IPS-18c (cell line): ENCODE data around the gene RET.

Experiments used
- H3K4me3 ChIP-seq: 2 replicates; pipeline ENCODE4 v1.7.0; 2013; ENCODE audit warnings: low read depth, mild to moderate bottlenecking, low read length, moderate library complexity; ENCODE audit not compliant: insufficient read depth
- H3K9me3 ChIP-seq: one replicate; pipeline ENCODE4 v1.6.1; 2013; ENCODE audit warnings: mild to moderate bottlenecking, low read length, moderate library complexity; ENCODE audit not compliant: control insufficient read depth, insufficient read depth

Gene RET

DNA sequence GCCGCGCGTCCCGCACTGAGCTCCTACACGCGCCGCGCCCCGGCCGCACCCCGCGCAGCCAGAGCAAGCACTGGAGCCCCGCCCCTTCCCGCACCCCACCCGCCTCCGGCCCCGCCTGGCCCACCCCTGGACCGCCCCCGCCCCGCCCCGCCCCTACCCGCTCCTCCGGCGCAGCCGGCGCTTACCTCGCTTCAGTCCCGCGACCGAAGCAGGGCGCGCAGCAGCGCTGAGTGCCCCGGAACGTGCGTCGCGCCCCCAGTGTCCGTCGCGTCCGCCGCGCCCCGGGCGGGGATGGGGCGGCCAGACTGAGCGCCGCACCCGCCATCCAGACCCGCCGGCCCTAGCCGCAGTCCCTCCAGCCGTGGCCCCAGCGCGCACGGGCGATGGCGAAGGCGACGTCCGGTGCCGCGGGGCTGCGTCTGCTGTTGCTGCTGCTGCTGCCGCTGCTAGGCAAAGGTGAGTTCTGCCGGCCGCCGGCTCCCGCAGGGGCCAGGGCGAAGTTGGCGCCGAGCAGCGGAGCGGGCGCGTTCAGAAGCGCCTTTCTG lies at the start of gene RET:
RET (plus strand) TSS at position 194 of the 545 bp plus-strand sequence; CDS start at position 384, 190 bp downstream.
- Histone ChIP-seq H3K4me3 (peak within 1 kb of the TSS; percentile 65), H3K9me3 (peaks cover 5% of the 10 kb centered on the region)

DNA sequence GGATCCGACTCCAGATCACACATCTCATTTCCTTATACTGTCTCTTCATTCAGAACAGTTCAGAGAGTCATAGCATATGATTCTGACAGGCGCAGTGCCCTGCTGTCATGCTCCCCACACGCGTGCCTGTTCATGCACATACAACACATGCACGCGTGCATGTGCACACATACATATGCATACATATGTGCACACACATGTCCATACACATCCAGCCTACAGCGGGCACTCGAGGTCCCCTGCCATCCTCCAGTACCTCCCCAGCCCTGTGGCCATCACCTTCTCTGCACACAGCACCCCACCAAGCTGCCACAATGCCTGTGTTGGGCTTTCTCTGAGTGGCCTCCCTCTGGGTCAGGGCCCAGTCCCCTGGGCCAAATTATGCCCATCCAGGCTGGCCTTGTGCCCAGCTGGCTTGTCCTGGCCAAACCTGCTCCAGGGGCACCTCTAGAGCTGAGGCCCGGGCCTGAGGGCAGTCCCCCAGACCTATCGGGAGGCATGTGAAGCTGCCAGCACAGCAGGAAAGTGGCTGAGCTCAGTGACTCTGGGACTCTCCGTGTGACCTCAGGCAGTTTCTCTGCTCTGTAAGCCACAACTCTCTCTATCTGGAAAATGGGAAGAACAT lies 49.4 kb upstream of the RET start:
- Histone ChIP-seq H3K4me3 (no peak overlapping the region), H3K9me3 (peaks cover 4% of the 10 kb centered on the region)

DNA sequence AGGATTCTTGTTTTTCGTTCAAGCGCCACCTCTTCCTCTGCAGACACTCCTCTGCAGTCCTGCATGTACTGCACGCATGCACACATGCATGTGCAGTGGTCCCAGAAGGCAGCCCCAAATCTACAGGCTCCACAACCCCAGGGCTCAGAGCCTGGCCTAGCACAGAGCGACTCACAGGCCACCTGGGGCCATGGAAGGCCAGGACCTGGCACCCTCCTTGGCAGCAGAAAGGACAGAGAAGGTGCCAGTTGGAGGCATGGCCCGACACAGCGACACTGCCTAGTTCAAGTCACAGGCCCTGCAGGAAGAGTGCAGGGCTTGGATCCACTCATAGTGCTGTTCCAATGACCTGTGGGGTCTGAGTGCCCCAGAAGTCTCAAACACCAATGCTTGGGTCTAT lies 48.7 kb upstream of the RET start:
- Histone ChIP-seq H3K4me3 (no peak overlapping the region), H3K9me3 (peaks cover 4% of the 10 kb centered on the region)

DNA sequence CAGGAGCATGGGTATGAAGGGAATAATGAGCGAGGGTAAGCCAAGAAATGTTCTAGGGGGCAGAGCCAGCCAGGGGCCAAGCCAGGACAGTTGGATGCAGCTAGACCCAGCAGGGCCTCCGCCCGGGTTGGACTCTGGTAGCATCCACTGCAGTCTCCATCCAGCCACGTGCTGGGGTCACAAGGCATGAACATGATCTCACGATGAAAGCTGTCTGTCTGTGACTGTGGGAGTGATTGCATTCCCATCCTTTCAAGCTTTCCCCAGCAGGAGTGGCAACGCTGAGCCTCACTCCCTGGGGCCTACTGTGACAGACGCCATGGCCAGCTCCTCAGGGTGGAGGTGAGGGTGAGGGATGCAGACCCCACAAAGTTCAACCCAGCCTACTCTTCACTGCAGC lies 47.8 kb upstream of the RET start:
- Histone ChIP-seq H3K9me3 (peaks cover 4% of the 10 kb centered on the region), H3K4me3 (no peak overlapping the region)

DNA sequence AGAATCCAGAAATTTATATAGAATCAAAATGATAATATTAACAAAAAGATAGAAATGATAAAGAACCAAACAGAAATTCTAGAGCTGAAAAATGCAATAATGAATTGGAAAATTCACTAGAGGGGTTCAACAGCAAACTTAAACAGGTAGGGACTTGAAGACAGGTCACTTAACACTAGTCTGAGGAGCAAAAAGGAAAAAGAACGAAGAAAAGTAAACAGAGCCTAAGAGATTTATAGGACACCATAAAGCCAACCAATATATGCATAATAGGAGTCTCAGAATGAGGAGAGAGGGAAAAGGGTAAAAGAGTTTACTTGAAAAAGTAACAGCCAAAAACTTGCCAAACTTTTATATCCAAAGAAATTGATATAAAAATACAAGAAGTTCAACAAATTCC lies 44.3 kb upstream of the RET start:
- peaks cover 4% of the 10 kb centered on the region for H3K9me3 ChIP-seq
- no peak overlapping the region for H3K4me3 ChIP-seq

DNA sequence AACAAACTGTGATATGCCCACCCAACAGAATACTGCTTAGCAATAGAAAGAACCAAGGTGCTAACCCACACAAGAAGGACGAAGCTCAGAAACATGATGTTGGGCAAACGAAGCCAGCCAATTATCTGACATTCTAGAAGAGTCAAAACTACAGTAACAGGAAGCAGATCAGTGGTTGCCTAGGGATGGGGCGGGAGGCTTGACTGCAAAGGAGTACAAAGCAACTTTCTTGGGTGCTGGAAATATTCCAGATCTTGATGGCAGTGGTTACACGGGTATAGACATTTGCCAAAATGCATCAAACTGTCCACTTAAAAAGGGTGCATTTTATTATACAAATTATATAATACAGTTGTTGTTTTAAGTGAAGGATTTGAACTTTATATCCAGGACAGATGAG lies 41.1 kb upstream of the RET start:
- Histone ChIP-seq H3K9me3 (peaks cover 4% of the 10 kb centered on the region), H3K4me3 (no peak overlapping the region)

DNA sequence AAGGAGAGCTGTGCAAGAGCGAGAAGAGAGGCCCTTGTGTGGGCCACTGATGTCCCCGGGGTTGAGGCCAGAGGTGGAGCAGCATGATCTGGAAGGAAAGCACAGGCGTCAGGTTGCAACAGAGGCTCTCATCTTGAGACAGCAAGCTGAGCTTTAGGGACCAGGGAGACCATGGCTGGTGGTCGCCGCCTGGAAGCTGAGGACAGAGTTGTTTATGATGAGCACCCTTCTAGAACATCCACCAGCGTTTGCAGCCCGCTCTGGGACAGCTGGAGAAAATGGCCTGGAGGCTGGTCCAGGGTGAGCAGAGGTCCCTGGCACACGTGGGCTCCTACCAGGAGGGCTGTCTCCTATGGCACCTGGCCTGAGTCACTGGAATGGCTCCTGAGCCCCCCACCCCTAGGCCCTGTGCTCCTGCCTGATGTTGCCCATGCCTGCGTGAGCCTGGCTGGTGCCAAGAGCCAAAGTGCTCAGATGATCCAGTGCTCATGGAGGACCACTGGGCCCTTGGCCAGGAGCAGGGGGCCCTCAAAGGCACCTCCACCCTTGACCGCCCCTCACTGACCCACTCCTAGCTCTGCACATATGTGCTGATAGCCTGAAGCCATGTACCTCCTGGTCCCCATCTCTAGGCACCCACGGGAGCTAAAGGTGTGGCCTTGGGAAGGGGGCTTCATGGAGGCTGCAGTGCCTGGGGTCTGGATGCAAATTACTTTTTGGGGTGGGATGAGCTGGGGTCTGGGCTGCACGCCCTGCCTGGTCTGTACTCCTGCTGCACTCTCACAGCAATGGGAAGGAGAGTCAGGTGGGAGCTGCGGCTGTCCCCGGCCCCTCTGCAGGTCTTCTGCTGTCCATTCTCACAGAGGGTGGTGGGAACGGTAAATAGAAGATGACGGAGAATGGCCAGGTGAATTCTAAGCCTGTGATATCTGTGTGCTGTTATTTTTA lies 40.1 kb upstream of the RET start:
- H3K4me3 ChIP-seq, result no peak overlapping the region
- H3K9me3 ChIP-seq, result peaks cover 4% of the 10 kb centered on the region

DNA sequence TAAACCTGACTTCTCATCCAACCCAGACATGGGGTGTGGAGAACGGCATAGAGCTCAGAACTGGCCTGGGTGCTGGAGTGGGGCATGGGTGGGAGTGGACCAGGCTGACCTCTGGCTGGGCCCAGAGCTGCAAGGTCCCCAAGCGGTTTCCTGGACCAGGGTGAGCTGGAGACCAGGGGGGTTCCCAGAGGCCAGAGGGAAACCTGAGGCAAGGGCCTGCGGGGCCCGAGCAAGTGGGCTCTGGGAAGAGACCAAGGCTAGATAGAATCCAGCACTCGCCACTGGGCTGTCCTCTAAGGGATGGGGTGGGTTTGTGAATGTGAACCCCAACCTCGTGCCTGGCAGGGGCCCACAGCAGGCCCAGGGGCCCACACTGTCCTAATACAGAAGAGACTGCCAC lies 39.4 kb upstream of the RET start:
- no peaks in the 10 kb centered on the region for H3K9me3 ChIP-seq
- no peak overlapping the region for H3K4me3 ChIP-seq

DNA sequence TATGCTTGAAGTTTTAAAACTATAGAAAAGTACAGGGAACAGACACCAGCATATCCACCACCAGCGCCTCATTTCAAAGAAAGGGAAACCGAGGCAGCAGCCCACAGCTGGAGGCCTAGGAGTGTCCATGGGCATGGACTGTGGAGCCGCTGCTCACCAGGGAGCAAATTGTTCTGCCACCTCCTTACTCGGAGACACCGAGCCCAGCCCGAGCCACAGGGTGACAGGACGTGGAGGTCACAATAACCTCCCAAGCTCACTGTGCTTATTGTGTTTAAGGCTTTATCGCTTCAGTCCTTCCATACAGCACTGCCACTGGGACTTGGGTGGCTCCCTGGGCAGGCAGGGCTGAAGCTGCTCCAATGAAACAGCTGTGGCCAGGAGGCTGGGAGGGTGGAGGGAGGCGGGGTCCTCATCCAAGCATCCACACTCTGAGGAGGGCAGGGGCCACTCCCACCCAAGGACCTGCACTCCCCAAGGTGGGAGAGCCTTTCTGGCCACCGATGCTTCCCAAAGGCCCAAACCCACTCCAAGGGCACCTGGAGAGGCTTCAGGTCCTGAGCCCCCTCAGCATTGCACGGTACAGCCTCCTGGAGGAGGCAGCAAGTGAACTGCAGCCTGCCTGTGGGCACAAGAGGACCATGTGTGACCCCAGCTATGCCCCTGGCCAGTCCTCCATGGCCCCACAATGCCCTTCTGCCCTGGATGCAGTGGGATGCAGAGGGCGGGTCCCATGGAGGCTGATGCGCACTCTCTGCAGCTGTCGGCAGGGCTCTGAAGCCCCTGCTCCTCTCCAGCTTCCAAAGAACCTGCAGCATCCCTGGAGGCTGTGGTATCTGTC lies 38.7 kb upstream of the RET start:
- Histone ChIP-seq H3K9me3 (no peaks in the 10 kb centered on the region), H3K4me3 (no peak overlapping the region)

DNA sequence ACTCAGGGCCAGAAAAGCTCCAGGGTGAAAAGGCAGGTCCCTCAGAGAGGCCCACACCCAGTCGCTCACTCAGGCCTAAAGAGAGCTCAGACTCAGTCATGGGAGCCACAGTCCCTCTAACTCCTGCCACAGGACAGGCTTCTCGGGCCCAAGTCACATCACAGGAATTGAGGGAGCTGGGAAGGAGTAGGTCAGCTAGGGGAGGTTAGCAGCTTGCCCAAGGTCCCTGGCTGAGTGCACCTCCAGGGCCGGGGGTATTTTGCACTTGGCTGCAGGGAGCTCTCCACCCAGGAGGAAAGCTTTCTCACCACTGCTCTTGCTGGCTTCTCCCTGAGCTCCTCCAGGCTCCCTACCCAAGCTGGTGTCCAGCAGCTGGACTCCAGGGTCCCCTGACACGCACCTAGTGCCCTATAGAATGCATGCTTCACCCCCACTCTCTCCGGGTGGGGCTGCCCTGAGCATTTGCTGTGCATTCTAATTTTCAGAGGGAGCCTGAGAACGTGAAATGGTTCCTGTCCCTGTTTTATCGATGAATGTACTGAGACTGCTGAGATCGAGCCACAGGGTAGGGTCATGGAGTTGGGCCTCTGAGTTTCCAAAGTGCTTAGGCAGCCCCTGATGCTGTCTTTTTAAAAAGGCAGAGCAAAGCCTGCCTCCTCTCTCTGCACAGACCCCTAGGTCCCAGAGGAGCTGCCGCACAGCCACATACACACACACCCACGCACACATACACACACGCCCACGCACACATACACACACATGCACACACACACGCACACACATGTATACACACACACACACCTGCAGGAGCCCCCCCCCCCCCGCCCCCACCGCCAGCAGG lies 37.9 kb upstream of the RET start:
- no peak overlapping the region for H3K4me3 ChIP-seq
- no peaks in the 10 kb centered on the region for H3K9me3 ChIP-seq

DNA sequence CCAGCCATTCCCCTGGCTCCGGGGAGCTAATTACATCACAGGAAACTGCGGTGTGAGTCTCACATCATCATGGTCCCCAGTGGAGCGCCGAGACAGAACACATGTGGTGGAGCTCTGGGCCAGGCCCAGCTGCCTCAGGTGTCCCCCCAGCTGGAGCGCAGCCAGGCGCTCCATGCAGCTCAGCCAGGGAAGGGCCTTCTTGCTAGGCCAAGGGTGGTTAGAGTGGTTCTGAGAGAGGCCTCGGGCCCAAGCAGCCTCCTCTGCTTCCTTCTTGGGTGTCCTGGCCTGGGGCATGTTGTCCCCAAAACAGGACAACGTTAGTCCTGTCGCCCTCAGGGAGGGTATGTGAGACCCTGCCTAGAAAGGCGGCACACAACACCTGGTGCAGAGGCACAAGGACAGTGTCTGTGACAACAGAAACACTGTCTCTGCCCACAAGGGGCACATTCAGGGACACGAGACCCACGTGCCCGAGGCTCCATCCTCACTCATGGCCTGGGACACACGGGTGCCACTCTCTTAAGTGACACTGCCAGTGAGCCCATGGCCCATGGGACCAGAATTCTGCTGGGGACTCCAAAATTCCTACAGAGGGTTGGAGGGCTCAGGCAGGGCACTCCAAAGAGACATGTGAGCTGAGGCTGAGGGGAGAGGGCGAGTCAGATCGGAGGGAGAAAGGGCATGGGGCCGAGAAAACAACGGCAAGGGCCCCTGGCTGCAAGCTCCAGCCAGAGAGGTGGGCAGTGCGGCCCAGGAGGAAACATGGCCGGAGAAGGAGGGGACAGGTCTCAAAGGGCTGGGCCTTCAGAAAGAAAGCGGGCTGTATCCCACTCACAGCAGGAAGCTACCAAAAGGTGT lies 37.0 kb upstream of the RET start:
- H3K9me3 ChIP-seq, result no peaks in the 10 kb centered on the region
- H3K4me3 ChIP-seq, result no peak overlapping the region

DNA sequence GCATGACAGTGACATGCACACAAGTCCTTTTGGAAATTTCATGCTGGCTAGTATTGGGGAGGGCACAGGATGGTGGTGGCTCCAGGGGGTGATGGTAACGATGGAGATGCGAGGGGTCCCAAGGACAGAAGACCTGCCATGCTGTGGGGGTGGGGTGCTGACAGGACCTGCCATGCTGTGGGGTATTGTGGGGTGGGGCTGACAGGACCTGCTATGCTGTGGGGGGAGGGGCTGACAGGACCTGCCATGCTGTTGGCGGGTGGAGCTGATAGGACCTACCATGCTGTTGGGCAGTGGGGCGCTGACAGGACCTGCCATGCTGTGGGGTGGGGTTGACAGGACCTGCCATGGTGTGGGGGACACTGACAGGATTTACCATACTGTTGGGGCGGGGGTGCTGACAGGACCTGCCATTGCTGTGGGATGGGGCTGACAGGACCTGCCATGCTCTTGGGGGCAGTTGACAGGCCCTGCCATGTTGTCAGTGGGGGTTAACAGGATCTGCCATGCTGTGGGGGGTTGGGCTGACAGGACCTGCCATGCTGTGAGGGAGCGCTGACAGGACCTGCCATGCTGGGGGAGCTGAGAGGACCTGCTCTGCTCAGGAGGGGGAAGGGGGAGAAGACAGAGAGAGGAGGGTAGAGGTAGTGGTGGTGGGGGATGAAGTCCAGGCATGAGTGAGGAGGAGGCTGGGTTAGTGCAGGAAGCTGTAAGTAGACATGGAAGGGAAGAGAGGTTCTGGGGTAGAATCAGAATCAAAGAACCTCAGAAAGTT lies 36.2 kb upstream of the RET start:
- Histone ChIP-seq H3K9me3 (peaks cover 2% of the 10 kb centered on the region), H3K4me3 (no peak overlapping the region)

DNA sequence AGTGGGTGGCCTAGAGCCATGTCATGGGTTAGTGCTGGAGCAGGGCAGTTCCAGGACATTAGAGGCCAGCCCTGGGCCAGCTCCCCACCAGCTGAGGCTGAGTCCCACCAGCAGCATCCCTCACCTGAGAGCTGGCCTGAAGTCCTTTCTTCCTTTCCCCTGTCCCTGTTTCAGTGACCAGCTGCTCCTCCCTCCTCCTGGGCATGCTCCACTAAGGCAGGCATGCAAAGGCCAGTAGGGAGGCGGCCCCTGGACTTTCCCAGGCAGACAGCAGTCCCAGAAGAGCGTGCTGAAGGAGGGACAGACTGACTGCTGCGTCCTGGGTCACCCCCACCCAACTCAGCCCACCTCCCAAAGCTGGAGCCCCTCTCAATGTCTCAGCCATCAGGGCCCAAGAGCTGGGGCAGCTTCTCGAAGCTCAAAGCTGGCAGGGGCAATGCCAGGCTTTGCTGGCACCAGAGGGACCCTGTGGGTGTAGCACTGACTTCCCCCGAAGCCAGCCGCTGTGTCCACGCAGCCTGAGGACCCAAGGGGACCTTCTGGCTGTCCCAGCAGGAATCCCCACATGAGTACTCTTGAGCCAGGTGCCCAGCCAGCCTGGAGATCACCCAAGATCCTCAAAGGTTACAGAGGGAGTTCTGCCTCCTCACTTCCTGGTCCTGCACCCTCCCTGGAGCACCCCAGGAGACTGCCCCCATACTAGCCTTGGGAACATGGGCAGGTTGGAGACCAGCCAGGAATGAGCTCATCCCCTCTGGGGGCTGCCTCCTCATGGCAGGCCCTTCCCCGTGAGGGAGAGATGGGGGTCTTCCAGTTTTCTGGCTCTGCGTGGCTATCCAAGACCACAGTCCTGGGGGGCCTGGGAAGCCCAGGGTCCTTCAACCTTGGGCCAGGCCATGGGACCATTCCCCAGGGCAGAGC lies 35.2 kb upstream of the RET start:
- Histone ChIP-seq H3K4me3 (no peak overlapping the region), H3K9me3 (peaks cover 4% of the 10 kb centered on the region)
